DND-41 (cell line): Measurements from ENCODE around the gene NR6A1.

Experiments
- ATAC-seq: fragments of 200-7000 bp; cut with Tn5 transposase; 3 replicates; pipeline ENCODE4 v1.9.1; 2021; ENCODE audit warnings: low read depth; ENCODE audit not compliant: insufficient read depth
- DNase-seq: peaks from one replicate; pipeline ENCODE4 v3.0.0-alpha.2; 2020
- H2AFZ ChIP-seq: 2 replicates; pipeline ENCODE4 v1.6.0; 2012; ENCODE audit warnings: low read depth, low read length
- H3K27ac ChIP-seq: 2 replicates; pipeline ENCODE4 v1.5.1; 2012; ENCODE audit warnings: low read length, inconsistent platforms
- H3K27me3 ChIP-seq: fragments of 200-600 bp; sonication (generic); 2 replicates; pipeline ENCODE4 v1.6.0; 2012; ENCODE audit warnings: low read length, mild to moderate bottlenecking, inconsistent platforms; ENCODE audit not compliant: insufficient read depth, poor library complexity
- H3K36me3 ChIP-seq: 2 replicates; pipeline ENCODE4 v1.5.1; 2012; ENCODE audit warnings: low read length, inconsistent platforms; ENCODE audit not compliant: insufficient read depth
- H3K4me1 ChIP-seq: 2 replicates; pipeline ENCODE4 v1.5.1; 2012; ENCODE audit warnings: mild to moderate bottlenecking, low read length; ENCODE audit not compliant: insufficient read depth
- H3K4me2 ChIP-seq: 2 replicates; pipeline ENCODE4 v1.6.0; 2012; ENCODE audit warnings: mild to moderate bottlenecking, moderate library complexity, low read length, inconsistent platforms; ENCODE audit not compliant: insufficient read depth
- H3K4me3 ChIP-seq, 2 experiments: fragments of 200-600 bp in 1 of 2; shearing (Covaris generic) in 1 of 2; 2 replicates each; pipeline ENCODE4 v1.5.1; 2012 to 2016; ENCODE audit warnings: inconsistent platforms in 2 of 2, low read length in 2 of 2, mild to moderate bottlenecking in 2 of 2, low read depth in 1 of 2, moderate library complexity in 1 of 2
- H3K79me2 ChIP-seq: 2 replicates; pipeline ENCODE4 v1.6.0; 2012; ENCODE audit warnings: low read length, inconsistent platforms; ENCODE audit not compliant: insufficient read depth
- H3K9ac ChIP-seq: 2 replicates; pipeline ENCODE4 v1.6.0; 2012; ENCODE audit warnings: low read depth, mild to moderate bottlenecking, inconsistent platforms, low read length, moderate library complexity
- H3K9me3 ChIP-seq: 2 replicates; pipeline ENCODE4 v1.5.1; 2012; ENCODE audit warnings: low read length, moderate library complexity, mild to moderate bottlenecking, inconsistent platforms; ENCODE audit not compliant: insufficient read depth, severe bottlenecking
- H4K20me1 ChIP-seq: 2 replicates; pipeline ENCODE4 v1.6.0; 2012; ENCODE audit warnings: low read length; ENCODE audit not compliant: insufficient read depth
- CTCF ChIP-seq: IDR thresholded peaks from 2 replicates; pipeline ENCODE4 v1.5.1; 2012; ENCODE audit warnings: borderline replicate concordance, low read length, moderate library complexity, mild to moderate bottlenecking; ENCODE audit not compliant: poor library complexity, severe bottlenecking; ENCODE audit errors: extremely low read depth
- EZH2 ChIP-seq: IDR thresholded peaks from 3 replicates; pipeline ENCODE4 v1.6.1; 2012; ENCODE audit warnings: borderline replicate concordance, low read depth, mild to moderate bottlenecking, moderate library complexity, low read length, inconsistent platforms; ENCODE audit not compliant: severe bottlenecking

Gene NR6A1

GRCh38 chr9:124786881-124787573, 15.9 kb upstream of the NR6A1 start:
- TF ChIP-seq CTCF: no peak
- TF ChIP-seq EZH2: no peak
- H3K9ac ChIP-seq: no peak overlapping the region
- ATAC-seq: no peak
- H3K4me2 ChIP-seq: no peak overlapping the region
- H3K36me3 ChIP-seq: no peaks in the 10 kb centered on the region
- no peaks in the 10 kb centered on the region for H3K79me2 ChIP-seq
- no peak for DNase-seq
- no peak overlapping the region for H2AFZ ChIP-seq
- no peaks in the 10 kb centered on the region for H3K9me3 ChIP-seq
- no peak overlapping the region for H3K27ac ChIP-seq
- H3K27me3 ChIP-seq: no peaks in the 10 kb centered on the region
- no peaks in the 10 kb centered on the region for H3K4me1 ChIP-seq
- no peaks in the 10 kb centered on the region for H4K20me1 ChIP-seq
- no peak overlapping the region for H3K4me3 ChIP-seq

- Histone ChIP-seq H4K20me1 (no peaks in the 10 kb centered on the region), H3K36me3 (no peaks in the 10 kb centered on the region), H3K27me3 (no peaks in the 10 kb centered on the region), H3K4me1 (no peaks in the 10 kb centered on the region), H2AFZ (no peak overlapping the region), H3K4me2 (no peak overlapping the region), H3K4me3 (no peak overlapping the region), H3K79me2 (no peaks in the 10 kb centered on the region), H3K9me3 (no peaks in the 10 kb centered on the region), H3K9ac (no peak overlapping the region), H3K27ac (no peak overlapping the region)
- DNase-seq (no peak), ATAC-seq (no peak)
- TF ChIP-seq CTCF (no peak), EZH2 (no peak)
These were observed 13.4 kb upstream of the NR6A1 start for GRCh38 chr9:124784509-124784908.

GRCh38 chr9:124783830-124784229, 12.7 kb upstream of the NR6A1 start:
- ATAC-seq: no peak
- Histone ChIP-seq H2AFZ (no peak overlapping the region), H3K4me3 (no peak overlapping the region), H3K27me3 (no peaks in the 10 kb centered on the region), H3K27ac (no peak overlapping the region), H4K20me1 (no peaks in the 10 kb centered on the region), H3K9me3 (no peaks in the 10 kb centered on the region), H3K79me2 (no peaks in the 10 kb centered on the region), H3K9ac (no peak overlapping the region), H3K4me1 (no peaks in the 10 kb centered on the region), H3K36me3 (no peaks in the 10 kb centered on the region), H3K4me2 (no peak overlapping the region)
- TF ChIP-seq EZH2: no peak
- no peak for TF ChIP-seq CTCF
- no peak for DNase-seq
